Right hindlimb (tissue), 1 donor: Measurements from ENCODE around the gene MDM1.

Source experiments
- DNase-seq: peaks from one replicate; pipeline ENCODE4 v3.0.0-alpha.2; 2018

MDM1 gene, protein sequence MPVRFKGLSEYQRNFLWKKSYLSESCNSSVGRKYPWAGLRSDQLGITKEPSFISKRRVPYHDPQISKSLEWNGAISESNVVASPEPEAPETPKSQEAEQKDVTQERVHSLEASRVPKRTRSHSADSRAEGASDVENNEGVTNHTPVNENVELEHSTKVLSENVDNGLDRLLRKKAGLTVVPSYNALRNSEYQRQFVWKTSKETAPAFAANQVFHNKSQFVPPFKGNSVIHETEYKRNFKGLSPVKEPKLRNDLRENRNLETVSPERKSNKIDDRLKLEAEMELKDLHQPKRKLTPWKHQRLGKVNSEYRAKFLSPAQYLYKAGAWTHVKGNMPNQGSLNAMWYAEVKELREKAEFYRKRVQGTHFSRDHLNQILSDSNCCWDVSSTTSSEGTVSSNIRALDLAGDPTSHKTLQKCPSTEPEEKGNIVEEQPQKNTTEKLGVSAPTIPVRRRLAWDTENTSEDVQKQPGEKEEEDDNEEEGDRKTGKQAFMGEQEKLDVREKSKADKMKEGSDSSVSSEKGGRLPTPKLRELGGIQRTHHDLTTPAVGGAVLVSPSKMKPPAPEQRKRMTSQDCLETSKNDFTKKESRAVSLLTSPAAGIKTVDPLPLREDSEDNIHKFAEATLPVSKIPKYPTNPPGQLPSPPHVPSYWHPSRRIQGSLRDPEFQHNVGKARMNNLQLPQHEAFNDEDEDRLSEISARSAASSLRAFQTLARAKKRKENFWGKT

DNA sequence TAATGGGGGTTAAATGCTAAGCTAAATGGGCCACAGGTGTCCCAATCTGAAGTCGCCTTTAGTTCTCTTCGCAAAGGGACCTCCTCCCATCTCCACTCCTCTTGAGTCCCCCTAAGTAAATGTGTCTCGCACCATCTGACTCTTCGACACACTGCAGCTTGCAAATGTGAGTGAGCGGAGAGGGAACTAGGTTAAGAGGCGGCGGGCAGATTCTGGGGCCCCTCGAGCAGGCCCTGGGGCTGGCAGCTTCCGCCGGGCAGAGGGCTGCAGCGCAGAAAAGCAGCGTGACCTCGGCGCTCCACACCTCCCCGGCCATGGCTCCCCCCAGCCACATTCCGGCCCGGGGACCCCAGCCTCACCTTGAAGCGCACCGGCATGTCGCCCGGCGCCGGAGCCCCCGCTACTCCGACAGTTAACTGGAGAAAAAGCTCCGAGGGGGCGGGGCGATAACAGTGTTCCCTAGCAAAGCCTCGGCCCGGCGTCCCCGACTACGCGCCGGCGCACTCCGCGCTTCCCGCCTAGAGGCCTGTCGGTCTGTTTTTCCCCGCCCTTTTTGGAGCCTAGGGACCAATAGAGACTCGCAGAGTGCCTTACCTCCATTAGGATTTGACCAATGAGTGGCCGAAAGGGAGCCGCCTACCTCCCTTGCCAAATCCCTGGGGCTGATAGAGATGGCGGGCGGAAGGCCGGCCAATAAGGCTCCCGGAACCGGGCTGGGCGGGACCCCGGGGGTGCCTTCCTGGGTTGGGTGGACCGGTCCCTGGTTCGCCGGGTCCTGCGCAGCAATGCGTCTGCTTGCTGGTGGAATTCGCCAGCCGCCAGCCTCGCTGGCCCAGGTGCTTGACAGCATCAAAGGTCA lies at the start of gene MDM1:
TSS of gene MDM1 (minus strand) at position 494 of the 859 bp plus-strand sequence. CDS start at position 377, 117 bp downstream.
- peak; percentile 99 for DNase-seq

DNA sequence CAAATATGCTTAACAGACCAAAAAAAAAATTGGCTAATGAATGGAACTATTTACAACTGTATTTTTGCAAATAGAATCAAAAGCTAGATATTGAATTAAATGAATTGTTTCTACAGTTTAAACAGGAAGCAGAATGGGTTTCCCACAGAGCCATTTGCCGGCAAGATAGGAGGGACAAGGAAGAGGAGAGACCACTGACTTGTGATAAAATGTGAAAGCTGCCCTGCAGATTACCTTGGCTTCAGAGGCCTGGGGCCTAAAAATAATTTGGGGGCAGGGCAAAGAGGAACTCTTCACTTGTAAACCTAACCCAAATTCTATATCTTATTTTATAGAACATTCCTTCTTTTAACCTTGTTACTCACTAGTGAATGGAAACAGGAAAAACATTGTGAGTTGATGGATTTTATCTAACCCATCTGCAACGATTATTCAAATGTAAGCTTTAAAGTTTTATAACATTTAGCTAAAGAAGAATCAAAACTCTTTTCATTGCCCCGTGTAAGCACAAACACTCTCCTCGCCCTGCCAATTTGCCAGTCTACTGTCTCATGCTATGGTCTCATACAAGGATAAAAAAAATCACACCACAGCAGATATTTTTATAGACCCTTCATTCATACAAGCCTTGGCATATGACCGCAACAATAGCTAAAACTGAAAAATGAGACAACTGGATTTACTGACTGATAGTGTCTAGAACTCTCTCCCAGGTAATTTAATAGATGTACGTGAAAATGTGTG lies 49.5 kb upstream of the MDM1 start:
- no peak for DNase-seq

DNA sequence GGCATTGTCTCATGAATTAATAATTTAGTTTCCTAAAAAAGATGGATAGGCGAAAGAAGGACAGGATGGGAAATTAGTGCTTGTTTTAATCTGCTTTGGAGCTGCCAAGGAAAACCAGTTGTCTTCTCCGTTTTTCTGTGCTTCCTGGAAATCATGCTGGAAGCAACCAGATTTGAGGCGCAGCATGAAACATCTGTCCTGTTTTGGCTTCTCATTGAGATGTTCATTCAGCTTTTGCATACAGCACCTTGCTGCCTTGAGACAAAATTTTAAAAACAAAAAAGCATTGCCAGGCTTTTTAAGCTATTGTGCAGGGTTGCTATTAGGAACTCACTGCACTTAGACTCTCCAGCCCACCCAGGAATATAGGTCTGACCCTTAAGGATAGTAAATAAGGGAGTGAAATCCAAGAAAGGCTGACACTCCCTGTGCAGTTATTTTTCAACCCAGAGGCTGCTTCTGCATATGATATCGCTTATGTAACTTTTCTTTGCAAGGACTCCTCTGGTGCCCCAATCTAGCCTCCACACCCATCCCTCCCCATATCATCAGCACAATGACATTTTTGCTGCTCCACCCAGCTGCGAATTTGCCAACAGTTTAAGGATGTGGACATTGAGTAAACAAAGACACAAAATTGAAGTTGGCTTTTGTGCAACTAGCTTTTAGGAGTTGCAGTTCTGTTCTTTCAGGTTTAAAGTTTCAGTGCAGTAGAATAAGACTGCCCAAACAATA lies 46.9 kb upstream of the MDM1 start:
- peak; percentile 68 for DNase-seq

DNA sequence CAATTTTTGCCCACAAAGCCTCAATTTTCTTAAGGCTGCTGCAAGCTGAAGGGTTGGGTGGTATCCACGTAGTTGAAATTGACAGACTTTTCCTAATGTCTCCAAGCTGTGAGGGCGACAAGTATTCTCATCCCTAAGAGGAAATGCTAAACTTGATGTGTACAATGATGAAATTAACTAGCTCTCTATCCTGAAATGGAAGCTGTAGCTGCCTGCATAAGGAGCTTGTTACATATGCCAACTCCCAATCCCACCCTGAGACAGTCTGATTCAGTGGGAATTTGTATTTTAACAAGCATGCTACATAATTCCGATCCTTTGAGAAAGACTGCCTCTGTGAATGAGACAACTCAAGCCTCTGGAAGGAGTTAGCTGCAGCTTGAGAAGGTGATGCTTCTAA lies 45.7 kb upstream of the MDM1 start:
- no peak for DNase-seq

DNA sequence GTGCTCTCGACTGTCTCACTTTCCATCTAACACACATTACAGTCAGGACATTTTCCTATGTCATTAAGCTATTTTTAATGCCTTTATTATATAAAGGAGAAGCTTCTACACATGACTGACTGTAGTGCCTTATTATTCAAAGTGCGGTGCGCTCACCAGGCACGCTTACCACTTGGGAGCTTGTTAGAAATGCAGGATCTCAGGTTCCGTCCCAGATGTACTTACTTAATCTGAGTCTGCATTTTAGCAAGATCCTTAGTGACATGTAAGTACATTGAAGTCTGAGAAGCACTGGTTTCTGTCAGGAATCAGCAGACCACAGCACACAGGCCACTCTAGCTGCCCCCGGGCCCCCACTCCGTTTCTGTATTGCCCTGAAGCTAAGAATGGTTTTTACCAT lies 44.7 kb upstream of the MDM1 start:
- DNase-seq = no peak

DNA sequence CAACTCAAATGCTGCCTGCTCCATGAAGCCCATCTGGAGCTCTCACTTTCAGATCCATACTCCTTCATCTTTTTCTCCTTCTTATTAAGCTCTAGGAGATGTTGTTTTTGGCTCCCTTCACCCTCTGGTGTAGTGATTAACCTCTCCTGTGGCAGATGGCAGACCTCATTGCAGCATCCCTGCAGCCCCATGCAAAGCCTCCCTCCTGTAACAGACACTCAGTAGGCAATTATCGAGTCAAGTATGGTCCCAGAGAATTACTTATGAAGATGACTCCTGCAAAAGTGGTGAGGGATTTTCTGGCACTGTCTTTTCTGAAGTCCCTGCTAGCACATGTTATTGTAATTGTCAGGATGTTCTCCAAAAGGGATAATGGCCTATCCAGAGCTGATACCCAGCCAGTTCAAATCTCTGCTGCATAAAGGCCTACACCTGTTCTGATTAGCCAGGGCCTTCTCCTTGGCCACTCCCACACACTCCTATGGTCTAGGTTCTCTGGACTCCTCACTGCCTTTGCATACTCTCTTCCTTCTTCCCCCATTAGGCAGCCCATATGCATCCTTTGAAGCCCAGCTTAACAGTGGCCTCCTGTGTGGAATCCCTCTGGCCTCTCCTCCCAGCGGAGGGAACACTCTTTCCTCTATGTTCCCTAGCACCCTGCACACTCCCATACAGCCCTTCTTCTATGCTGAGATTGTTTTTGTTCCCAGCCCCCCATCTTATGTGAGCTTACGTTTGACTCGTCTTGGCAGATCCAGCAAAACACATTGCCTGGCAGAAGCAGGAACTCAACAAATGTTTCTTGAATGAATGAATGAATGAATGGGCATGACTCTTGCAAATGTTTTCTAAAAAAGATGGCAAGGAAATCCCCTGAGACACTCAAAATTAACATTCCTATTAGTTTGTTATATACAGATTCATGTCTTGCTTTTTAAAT lies 43.9 kb upstream of the MDM1 start:
- peak; percentile 34 for DNase-seq

DNA sequence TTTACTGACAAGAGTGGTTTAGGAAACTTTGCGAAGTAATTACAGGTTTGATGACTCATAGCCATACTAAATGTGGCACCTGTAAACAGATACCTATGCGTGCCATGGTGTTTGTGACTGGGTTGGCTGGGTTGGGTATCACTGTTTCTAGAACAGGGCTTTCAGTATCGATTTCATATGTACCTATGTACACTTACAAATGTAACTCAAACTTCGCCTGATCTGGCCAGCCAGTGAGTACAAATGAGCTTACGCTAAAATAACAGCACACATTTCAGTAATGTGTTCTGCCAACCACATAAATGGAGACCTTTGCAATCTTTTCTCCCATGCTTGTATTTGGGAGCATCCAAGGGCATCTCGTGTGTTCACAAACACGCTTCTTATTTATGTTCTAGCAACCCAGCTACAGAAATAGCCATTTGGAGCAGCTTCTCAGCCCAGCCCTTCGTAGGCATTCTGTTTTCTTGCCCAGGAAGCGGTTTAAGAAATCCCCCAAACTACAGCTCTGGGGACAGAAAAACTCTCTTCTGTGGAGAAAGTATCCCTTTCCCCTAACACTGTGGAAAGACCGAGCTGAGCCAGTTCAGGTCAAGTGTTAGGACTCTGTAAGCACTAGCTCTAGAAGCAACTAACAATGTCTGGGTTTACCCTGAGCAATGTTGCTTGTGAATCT lies 42.3 kb upstream of the MDM1 start:
- no peak for DNase-seq

DNA sequence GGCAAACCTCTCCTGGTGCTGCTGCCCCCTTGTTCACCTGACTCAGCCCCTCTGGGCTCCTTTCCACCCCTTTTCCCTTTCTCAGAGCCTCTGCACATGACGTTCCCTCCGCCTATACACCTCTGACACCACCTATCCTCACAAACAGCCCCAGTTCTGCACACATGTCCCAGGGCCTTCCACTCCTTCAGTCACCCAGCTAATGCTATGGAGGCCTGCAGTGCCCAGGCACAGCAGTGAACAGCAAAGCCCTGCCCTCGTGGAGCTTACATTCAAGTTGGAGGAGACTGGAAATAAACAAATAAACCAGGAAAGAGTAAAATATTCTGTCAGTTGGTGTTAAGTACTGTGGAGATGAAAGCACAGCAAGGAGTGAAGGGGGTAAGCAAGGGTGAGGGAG lies 38.5 kb upstream of the MDM1 start:
- no peak for DNase-seq

DNA sequence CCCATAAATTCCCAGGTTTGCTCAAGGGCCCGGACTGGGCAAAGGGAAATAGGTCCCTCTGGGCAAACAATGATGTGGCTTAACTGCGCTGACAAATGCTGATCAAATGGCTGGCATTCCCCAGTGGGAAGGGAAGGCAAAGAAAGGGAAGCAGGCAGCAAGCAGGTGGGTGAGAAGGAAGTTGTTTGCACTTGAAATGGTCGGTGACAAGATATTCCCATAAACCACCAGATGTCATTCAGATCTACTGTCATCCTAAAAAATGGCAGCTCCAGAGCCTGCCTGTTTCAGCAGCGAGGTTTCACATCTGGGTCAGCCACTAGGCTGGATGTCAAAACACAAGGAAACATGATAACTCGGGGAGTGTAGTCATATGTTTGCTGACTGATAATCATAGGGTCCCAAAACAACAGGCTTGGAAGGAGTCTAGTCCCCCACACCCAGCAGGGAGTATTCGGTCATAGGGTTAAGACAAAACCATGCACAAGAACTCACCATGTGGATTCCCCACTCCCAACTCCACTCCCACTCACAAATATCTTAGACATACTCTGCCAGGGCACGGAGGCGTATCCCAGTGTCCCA lies 37.9 kb upstream of the MDM1 start:
- no peak for DNase-seq

DNA sequence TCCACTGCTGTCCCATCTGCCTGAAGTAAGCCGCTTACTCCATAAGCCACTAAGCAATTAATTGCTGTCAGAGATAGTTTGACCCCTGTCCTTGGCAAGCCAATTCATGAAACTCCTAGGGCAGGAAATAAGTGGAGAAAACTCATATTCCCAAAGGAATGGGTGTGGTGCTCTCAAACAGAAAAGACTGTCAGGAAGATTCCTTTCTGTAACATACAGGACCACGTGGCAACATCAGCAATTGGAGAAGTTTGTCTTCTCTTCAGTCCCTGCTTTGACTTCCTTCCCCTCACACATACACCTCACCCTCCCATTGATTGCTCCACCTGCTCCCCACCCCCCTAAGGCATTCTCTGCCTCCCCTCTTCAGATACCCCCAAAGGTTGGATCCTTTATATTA lies 36.2 kb upstream of the MDM1 start:
- DNase-seq = no peak

DNA sequence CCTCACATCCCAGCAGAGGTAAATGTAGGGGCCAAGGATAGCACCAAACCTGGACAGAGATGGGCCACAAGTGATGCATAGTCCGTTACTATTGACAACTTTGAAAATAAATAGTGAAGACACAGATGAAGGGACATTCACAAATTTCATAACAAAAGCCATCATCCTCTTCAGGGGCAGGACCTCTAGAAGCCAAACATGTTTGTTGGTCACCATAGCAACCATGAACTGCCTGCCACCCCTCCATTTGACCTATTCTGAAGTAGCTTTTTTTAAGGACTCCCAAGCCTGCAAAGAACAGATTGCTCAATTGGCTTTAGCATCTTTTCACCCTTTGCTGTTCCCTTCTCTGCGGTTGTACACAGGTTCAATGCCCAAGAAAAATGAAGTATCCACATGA lies 35.7 kb upstream of the MDM1 start:
- no peak for DNase-seq

DNA sequence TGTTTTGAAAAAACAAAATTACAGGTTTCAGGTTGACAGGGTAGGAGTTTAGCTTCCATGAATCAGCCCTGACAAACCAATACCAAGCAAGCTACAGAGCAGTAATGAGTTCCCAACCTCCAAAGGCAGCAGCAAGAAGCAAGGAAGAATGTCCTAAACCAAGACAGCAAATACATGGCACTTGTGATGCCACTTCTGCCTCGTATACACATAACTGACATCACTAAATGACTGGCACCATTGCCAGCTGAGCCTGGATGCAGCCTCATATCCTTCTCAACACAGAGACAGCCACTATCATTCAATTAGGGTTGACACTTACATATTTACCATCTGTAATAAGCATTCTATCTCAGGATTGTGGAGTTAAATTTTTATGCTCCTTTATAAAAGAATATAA lies 35.0 kb upstream of the MDM1 start:
- no peak for DNase-seq

DNA sequence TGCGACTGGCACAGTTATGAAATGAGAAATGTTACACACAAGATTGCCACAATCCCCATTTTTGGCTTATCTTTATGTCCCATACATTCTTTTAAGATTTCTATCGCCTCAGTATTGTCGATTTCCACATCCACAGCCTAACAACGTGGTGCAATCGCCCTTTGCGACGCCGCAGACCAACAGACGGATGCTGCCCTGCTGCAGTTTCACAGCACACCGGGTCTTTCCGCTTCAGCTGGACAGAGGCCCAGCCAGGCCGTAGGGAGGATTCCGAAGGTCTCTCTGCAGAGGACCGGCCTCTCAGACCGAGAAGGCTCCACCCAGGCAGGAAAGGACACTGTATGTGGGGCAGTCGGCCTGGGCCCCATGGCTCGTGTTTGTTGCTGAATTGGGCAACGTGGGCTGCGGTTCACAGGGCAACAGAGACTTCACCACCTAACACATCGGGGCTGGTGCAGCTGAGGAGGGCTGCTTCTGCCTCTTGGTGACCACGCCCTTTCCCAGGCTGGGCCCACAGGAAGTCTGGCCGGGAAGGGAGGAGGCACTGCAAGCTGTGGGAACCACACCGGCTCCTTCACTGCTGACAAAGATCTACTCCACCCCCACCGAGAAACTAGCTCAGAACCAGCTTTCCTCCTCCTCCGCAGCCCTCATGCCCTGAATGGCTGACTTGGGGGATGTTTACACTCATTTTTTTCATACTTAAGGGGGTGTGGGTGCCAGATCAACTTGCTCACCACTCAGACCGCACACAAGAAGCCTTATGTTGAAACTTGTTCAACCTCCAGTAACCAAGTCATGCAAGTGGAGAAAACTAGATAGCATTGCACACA lies 32.9 kb upstream of the MDM1 start:
- peak; percentile 92 for DNase-seq

DNA sequence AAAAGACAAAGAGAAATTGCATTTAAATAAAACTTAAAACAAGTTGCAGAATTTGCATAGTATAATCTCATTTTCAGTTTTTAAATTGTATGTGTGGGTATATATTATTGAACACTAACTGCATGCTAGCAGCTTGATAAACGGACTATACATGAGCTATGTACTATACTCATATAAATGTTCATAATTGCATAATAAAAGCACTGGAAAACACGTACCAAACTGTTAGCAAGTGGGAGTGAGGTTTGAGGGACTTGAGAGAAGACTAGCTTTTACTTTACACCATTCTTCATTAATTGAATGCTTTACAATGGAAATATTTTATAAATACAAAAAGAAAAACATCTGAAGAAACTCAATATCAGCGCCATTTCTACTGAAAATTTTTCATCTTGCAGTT lies 32.2 kb upstream of the MDM1 start:
- no peak for DNase-seq

DNA sequence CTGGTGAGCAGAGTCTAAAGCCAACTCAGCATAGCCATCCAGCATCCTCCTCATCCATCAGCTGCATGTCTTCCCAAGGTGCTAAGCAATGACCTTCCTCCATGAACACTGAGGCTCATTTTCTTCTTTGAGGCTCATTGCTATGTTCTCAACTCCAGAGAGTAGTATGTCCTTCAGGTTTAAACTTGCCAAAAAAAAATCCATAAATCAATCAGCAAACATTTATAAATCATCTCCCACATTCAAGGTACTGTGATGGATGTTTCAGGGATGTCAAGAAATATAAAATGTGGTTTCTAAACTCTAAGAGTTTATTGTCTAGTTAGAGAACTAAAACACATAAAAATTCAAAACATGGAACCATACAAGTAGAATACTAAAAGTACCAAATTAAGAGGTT lies 29.8 kb upstream of the MDM1 start:
- DNase-seq = no peak

DNA sequence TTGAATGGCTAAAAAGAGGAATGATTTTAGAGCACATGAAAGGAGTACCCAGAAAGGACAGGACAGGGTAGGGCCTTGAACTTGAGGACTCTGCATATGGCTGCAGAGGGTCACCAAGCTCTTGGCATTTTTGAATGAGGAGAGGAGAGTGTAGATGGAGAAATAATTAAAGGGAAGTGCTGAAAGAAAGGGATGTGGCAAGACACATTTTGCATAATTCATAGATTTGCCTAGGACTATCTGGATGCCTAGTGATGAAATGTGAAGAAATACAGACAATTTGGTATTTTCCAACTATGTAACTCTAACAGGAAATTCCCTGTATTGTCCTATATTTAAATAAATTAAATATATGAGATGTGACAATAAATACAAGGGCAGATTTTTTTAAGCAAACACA lies 27.5 kb upstream of the MDM1 start:
- no peak for DNase-seq

DNA sequence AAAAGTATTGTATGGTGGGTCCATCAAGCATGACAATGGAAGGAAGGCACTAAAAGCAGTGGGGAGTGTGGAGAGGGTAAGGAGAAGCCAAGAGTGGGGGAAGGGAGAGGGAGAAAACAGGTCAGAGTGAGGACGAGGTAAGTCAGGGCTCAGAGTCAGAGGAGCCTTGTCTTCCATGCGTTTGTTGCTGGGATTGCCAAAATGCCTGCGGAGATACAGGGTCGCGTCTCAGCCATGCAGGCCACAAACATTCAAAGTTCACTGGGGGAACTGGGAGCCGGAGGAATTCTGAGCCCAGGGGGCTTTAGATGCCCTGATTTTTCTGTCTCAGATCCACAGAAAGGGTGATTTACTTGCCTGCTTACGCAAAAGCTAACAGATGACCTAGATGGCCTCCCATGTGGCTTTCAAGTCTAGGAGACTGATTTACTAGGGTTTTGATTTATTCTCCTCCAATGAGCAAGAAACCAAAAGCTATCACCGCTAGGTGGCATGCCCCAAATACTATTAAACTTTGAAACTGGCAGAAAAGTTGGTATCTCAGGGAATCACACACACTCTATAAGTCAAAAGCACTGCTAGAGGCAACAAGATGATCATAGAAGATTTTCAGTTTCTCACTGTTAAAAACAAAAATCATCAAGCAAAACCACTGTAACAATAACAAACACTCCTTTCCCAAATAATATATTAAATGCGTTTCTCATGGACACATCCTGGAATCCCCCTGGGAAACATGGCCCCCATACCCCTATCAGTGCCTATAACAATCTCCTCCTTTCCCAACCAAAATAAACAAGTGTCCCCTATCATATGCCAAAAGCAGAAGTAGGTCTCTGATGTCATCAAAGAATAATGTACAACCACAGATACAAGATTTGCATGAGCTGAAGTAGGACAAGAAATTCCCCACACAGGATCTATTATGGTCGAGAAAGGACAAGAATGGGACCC lies 26.6 kb upstream of the MDM1 start:
- DNase-seq = peak; percentile 63

DNA sequence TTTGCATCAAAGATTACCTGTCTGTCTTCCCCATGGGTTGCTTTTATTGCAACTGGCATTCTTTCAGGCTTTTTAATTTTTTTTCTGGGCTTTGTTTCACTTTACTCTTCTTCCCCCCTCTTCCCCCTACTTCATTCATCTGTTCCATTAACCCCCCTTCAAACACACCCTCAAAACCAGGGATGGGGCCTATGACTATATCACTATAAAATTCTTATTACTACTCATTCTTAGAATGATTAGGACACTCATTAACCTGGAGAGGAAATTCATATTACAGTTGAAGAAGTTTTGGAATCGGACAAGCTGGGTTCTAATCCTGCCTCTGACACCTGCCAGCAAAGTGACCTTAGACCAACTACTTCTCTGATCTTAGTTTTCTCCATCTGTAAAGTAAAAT lies 24.8 kb upstream of the MDM1 start:
- no peak for DNase-seq
